HG03095 (cell line): ENCODE measurements around the gene FYCO1.
"Not testable (repeated sequence)": the region's sequence is repeated elsewhere in the genome, so short reads cannot be mapped to it uniquely, and the experiment has no call there.

Source experiments
- ATAC-seq: cut with Tn5 transposase; IDR thresholded peaks from one replicate; pipeline ENCODE4 v1.9.1; 2021; ENCODE audit warnings: moderate library complexity; ENCODE audit not compliant: unreplicated experiment

The FYCO1 gene

DNA sequence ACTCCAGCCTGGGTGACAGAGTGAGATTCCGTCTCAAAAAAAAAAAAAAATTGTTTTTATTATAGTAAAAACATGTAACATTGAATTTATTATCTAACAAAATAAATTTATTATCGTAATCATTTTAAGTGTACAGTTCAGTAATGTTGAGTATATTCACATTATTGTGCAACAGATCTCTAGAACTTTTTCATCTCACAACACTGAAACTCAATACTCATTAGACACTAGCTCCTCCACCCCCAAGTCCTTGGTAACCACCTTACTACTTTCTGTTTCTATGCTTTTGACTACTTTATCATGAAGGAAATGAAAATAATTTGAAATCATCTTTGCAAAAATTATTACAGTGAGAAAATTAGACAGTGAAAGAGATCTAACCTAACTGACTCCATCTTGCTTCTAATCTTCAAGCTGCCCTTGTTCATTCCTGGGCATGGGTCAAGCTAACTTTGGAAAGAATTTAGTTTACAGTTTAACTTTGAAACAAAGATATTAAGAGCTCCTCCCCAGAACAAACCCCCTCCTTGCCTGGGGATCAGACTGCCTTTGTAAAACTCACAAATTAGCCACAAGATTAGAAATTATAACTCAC is 15.0 kb upstream of the FYCO1 start:
- no peak for ATAC-seq

DNA sequence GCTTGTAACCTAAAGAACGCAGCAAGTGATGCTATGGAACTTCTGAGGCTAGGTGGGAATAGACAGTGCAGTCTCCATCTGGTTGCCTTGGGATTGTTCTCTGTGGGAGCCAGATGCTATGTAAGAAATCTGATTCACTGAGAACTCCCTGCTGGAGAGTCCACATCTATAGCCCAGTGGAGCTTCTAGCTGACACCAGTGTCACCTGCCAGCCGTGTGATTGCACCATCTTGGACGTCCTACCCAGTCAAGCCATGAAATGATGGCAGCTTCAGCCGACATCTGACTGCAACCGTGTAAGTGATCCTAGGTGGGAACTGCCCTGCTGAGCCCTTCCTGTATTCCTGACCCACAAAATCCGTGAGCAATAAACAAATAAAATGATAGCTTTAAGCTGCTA is 12.4 kb upstream of the FYCO1 start:
- no peak for ATAC-seq

DNA sequence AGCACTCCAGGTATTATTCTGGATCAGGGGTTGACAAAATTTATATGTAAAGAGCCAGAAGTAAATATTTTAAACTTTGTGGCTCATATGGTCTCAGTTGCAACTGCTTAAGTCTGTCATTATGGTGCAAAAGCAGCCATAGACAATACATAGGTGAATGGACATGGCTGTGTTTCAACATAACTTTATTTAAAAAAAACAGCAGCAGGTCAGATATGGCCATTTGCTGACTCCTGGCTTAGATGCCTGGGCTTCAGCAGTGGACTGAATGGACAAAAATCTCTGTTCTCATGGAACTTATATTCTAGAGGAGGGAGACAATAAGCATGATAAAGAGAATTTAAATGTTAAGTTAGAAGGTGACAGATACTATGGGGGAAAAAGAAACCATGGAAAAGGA is 11.7 kb upstream of the FYCO1 start:
- ATAC-seq, result no peak

DNA sequence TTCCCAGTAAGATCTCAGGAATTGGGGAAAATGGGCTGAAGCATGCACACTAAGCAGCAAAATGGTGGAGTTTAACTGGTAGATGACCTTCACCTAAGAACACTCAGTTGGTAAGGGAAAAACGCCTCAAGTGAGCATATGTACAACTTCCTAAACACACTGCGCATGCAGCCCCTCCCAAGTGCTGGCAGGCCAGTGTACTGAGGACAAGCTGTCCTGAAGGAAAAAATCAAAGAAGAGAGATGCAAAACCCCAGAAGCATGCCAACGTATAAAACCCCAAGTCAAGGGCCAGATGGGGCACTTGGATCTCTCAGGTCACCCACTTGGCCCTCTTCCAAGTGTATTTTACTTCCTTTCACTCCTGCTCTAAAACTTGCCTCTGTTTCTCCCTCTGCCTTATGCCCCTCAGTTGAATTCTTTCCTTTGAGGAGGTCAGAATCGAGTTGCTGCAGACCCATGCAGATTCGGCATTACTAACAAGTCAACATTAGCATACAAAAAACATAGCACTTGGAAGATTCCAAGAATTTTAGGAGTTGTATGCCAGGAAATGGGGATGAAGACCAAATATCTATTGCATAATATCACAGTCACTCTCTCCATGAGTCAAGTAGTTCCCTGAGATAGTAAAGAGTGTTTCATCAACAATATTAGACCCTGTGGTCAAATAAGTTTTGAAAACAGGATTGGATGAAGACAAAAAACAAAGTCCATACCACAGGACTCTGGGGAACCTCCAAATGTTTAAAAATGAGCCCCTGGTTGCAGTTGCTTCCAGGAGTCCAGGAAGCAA is 10.8 kb upstream of the FYCO1 start:
- ATAC-seq, result no peak

DNA sequence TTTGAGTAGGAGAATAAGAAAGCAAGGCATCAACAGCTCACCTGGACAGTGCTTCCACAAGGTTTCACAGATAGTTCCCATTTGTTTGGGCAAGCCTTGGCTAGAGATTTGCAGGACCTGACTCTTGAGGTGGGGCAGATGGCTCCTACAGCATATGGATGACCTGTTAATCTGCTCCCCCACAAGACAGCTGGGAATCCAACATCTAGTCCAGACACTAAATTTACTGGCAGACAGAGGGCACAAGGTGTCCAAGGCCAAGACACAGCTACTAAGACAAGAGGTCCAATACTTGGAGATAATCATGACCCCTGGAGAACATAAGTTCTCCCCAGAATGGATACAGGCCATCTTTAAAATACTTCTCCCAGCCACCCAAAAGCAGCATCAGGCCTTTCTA is 8.1 kb upstream of the FYCO1 start:
- not testable (repeated sequence) for ATAC-seq

DNA sequence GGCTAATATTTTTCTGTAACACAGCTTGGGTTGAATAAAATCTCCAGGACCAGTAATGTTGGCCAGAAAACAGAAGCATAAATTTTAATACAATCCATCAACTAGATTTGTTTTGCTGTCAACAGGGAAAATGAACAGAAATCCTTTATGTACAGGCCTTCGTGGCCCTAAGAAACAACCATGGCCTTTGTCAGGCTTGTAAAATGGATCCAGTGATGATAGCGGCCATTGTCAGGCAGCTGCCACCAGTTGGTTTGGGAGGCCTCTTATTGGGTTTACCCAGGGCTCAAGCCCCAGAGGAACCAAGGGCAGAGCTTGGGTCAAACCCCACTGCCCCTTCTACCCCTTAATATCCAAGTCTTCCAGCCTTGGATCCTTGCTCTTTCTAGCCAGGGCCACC is 5.6 kb upstream of the FYCO1 start:
- ATAC-seq, result no peak

DNA sequence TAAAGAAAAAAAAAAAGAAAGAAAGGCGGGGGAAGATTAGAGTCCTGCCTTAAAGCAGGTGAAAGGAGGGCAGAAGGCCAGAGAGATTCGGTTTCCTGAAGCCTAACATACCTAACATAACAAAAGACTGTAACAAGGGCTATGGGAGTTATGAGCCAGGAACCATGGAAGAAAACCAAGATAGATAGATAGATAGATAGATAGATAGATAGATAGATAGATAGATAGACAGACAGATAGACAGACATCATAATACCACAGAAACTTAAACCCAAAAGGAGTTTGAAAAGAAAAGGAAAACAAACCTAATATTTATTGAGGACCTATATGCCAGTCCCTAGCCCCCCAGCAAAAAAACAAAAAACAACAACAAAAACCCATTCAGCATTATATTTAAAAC is 2.3 kb upstream of the FYCO1 start:
- no peak for ATAC-seq

DNA sequence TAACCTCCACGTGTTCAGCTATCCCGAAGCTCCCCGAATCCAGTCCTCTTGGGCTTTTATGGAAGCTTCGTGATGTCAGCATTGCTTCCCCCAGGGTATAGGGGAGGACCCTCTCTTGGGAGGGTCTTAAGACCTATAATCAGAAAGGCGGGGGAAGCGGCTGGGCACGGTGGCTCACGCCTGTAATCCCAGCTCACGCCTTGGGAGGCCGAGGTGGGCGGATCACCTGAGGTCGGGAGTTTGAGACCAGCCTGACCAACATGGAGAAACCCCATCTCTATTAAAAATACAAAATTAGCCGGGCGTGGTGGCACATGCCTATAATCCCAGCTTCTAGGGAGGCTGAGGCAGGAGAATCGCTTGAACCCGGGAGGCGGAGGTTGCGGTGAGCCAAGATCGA is 1.9 kb upstream of the FYCO1 start:
- not testable (repeated sequence) for ATAC-seq

DNA sequence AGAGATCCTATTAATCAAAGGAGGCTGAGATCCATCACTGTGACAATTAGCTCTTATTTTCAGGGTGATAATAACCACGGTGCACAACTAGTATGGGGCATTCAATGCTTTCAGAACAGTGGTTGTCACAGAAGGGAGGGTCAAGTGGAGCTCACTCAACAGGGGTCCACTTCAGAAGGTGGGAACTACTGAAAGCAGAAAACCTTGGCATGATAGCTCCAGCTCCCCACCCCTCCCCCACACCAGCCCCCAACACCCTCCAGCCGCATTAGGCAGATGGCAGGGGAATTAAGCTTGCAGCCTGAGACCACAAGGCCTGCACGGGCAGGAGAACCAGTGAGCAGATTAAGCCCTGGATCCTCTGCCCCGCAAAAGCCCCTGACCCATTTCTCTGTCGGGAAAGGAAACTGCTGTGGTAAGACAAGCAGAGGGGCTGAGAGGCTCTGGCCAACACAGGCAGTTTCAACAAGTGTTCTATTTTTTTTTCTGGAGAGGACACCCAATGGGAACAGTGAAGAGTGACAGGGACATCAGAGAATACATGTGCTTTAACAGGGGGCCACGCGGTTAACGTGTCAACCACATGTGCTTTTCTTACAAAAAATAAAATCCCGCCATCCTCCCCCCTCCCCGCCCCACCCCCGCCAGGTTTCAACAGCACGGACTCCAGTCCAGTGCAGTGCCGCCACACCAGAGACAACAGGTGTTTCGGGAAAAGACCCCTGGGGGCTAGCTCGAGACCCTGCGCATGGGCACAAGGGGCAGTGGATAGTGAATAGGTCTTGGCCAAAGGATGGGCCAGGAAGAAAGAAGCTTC is 997 bp downstream of the FYCO1 start:
- no peak for ATAC-seq

DNA sequence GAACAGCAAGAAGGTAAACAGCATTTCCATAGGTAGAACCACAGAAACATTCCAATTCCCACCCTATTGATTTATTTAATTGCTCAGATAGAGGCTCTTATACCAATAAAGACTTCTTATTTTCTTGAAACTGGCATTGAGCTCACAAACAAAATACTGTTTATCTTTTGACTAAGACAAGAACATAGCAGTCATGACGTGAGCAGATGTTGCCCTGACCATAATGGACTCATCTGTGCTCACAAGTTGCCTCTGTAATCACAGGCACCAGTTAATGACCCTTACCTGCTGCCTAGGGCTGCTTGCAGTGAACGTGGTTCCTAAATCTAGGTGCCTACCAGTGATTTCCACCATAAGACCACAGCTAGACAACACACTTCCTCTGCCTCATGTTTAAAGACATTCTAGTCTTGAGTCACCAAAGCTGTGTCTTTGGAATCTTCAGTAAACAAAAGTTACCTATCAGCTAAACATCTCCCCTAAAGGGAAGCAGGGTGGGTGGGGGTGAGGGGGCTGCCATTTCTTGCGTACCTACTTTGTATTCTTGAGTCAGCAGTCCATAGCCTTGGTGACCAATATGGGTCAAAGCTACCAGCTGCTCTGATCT is 2.1 kb downstream of the FYCO1 start:
- no peak for ATAC-seq

DNA sequence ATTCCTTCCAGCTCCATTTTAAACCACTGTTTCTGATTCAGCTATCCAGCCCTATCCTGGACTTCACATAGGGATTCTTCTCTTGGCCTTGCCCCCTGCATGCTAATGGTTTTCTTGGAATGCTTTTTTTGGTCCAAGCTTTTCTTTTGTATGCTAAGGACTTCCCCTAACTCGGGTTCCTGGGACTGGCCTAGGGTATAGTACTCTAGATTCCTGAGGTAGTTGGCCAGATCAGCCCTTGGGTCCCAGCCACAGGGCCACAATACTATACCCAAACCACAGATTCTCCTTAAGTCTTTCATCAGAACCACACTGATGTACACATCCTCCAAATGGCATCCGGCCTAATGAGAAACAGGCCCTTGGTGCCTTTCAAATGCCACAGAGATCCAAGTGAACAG is 2.8 kb downstream of the FYCO1 start:
- ATAC-seq, result no peak

DNA sequence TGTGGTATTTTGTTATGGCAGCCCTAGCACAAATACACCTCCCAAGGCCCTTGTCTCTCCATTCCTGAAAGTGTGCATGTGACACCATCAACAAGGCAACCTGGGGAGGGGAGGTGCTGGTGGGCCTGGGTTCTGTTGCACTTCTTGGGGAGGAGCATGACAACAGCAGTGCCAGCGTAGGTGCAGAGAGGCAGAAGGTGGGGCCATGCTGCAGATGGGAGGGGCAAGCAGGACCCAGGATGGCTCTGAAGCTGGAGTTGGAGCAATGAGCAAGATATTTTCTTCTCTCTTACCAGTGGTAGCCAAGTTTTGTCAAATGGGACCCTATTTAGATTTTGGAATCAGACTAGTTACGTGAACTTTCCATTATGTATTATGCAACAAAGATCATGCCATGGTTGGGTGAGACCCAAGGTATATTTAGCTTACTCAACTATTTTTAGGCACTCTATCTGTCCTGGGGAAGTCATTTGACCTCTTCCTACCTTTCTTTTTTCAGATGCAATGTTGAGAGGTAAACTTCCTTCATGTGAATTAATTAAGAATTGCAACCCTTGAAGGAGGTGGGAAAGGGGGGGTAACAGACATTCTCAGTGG is 3.4 kb downstream of the FYCO1 start:
- no peak for ATAC-seq

DNA sequence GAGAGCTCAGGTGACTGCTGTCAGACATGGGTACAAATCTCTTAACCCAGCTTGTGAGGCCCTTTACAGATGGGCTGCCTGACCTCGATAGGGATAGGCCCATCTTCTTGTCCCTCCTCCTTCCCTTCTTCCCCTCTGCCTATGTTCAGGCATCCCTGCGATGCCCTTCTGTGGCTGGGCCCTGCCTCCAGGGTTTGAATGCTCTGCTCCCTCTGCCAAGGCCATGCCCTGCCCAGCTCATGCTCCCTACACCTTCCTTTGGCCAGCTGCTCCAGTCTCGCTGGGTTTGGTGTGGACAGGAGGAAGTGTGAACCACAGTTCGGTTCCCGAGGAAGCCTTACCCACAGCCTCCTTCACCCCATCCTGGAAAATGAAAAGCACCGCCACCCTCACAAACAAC is 4.3 kb downstream of the FYCO1 start:
- ATAC-seq, result no peak

DNA sequence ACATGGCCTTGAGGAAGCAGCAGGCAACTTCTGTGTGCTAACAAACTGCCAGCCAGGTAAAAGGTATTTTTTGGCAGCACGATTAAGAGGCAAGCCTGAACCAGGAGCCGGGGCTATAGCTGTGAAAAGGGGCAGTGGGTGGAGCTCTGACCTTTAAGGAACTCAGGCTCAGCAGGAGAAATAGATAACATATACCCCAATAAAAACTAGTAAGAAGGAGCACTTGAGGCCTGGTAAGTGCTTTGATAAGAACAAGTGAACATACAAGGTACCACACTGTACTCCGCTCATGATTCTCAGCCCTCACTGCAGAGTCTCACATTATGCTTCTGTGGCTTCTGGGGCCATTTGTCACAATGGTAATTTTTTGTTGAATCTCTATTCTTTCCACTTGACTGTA is 5.4 kb downstream of the FYCO1 start:
- no peak for ATAC-seq

DNA sequence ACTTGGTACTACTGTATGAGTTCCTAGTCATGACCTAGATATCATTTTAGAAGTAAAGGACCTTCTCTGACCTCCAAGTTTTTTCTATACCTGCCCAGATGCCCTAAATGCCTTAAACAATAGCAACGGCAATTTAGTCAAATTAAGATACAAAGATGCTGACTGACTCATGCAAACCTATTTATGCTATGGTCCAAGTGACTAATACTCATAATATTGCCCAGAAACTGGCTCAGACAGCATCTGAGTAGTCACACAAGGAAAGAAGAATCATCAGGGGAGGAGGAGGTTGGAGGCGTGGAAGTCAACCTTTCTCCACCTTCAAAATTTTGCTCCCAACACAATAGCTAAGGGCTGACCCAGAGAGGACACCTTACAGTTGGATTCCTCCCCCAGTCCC is 6.8 kb downstream of the FYCO1 start:
- ATAC-seq, result no peak

DNA sequence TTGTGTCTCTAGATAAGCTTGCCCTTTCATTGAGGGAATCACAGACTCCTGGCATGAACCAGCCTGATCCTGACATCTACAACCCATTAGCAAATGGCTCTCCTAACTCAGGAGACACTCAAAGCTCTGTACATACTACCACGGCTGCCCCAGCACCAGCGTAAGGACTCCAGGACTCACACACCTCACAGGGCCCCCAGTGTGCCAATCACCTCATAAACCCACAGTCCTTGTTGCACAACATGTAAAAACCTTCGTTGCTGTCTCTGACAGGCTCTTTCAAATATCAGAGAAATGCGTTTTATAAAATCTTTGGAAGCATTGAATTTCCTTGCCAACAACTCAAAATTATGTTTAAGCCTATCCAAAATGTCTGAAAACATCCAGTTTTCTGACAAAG is 7.3 kb downstream of the FYCO1 start:
- no peak for ATAC-seq

DNA sequence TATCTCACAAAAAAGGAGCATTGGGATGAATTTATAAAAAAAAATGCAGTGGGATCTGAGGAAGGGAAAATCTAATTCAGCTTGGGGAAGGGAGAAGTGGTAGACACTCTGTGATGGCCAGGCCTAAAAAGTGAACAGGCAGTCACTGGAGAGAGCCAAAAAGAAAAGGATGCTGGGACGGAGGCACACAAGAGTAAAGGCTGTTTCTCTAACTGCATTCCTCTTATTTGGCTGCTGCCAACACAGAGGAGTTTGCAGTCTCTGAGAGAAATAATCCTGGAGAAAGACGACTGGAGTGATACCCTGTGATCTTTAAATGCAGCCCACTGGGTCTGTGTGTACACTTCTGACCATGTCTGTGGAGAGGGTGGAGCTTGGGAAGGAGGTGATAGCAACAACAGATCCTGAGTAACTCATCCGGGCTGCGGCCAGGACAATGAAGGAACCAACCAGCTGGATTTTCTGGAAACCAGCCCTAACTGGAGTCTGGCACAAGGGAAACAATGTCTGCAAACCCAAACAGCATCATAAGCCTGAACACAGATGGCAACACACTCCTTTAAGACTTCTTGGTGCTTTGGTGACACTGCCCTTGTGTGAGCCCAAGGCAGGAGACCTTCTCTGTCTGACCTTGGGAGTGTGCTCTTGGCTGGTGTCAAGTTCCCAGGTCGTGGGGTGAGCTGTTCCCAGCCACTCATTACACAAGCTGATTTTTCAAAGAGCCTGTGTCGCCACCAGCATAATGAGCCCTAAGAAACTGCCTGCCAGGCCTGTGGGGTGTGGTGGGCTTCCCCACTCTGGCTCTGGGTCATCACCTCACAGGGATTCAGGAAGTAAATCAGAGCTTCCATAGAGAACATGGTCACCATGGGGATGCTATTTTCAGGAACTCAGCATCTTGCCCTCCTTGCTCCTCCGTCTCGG is 8.0 kb downstream of the FYCO1 start:
- ATAC-seq, result no peak

DNA sequence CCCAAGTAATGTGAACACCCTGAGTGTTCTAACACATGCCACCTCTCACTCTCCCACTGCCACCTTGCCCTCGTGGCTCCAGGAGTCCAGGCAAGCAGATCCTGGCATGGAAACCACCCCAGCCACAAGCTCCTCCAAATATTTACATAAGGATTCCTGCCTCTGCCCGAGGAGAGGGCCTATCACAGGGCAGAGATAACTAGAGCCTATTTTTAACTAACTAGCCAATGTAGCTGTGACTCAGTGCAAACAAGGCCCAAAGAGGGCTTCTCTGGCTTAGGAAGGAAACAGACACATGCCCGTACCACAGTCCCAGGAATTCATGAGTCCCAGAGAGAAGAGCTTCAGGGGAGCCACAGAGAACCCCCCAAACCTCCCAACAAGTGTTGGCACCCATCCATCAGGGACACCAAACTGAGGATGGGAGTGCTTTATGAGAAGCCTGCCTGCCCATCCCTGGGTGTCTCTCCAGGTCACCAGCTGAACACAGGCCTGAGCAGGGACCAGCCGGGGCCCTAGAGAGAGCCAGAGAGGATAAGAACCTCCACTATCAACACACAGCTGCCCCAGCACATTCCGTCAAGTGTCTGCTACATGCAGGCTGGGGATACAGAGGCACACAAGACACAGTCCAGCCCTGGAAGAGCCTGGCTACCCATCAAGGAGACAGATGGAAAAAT is 9.2 kb downstream of the FYCO1 start:
- ATAC-seq, result no peak

DNA sequence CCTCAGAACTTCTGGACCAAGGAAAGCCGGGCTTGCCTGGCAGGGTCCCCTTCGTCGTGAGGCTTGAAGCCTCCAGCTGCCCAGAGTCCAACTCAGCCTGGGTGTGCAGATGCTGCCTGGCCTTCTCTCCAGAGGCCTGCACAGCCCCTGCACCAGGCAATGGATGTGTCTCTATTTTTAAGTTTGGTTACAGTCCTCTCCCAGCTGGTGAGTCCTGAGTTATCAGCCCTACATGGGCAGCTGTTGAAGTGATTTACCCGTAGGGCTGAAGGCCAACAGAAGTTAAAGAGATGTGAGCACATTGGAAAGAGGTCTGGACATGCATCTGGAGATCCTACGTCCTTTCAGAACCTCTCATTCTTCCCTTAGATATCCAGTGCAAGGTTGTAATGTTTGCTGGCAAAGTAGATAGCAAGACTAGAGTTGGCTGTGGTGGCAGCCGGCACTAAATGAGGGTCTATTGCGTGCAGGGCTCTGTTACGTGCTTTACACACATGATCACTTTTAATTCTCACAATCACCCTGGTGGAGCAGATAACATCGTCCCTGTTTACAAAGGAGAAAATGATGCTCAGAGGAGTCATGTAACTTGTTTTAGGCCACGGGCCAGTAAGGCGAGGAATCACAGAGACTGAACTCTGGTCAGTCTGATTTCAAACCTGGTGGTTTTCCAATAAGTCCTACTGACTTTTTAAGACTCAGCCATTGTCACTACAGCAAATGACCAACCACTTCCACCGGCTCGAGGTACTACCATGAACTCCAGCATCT is 9.9 kb downstream of the FYCO1 start:
- ATAC-seq, result no peak
